K562 (cell line): ENCODE results near the gene DDC. TPM values are rescaled to one million over a fixed set of nuclear protein-coding genes. Genes with fewer than 3 reads are reported as not detected.

ENCODE experiments used
- ATAC-seq: fragments of 200-7000 bp; cut with Tn5 transposase; 3 replicates; pipeline ENCODE4 v1.9.1; 2020; ENCODE audit warnings: moderate library complexity
- BruUV-seq: library from RNA; stranded (reverse); fragments of 400-500 nt; replicated peaks from 2 replicates; lab custom pipeline; 2021; lab: Mats Ljungman, UMichigan
- CTCF ChIA-PET: fragments of 300-600 bp; formaldehyde crosslinking; extraction: SDS; loops from one replicate; lab custom pipeline; 2021; ENCODE audit warnings: low intra/inter-chr PET ratio; lab: Yijun Ruan, JAX
- POLR2A ChIA-PET: fragments of 300-600, 350-650 bp; sonication (Branson Sonifier 250); formaldehyde crosslinking; extraction: SDS; loops from one replicate; lab custom pipeline; 2021; ENCODE audit warnings: antibody characterized with exemption, inconsistent platforms; lab: Yijun Ruan, JAX
- DNase-seq, 4 experiments: peaks; one replicate each; pipeline versions ENCODE4 v3.0.0 to v3.0.0-alpha.2; 2011 to 2018; ENCODE audit warnings: low spot score in 3 of 4, mixed read lengths in 3 of 4; ENCODE audit errors: extremely low read depth in 1 of 4
- FAIRE-seq: peaks from 2 replicates; lab custom pipeline; 2011; peaks lifted over from hg19 to GRCh38; lab: Jason Lieb, UNC
- H2AFZ ChIP-seq: 2 replicates; pipeline ENCODE4 v1.6.0; 2011; ENCODE audit warnings: low read depth, low read length, control low read depth, inconsistent platforms
- H3K27ac ChIP-seq: fragments of 200-600 bp; 3 replicates; pipeline ENCODE4 v1.8.0; 2011; ENCODE audit warnings: low read depth, mild to moderate bottlenecking, control low read depth, inconsistent platforms, low read length, moderate library complexity, mixed read lengths; ENCODE audit errors: extremely low read depth
- H3K27me3 ChIP-seq, 2 experiments: fragments of 300-600 bp in 1 of 2; 2 replicates in 1 of 2; 3 replicates in 1 of 2; pipeline versions ENCODE4 v1.6.0 to v1.8.0; 2011; ENCODE audit warnings: inconsistent platforms in 2 of 2, low read length in 2 of 2, mild to moderate bottlenecking in 1 of 2, mixed read lengths in 1 of 2, moderate library complexity in 1 of 2; ENCODE audit not compliant: control insufficient read depth in 2 of 2, insufficient read depth in 2 of 2
- H3K36me3 ChIP-seq: fragments of 300-600 bp; 3 replicates; pipeline ENCODE4 v1.8.0; 2011; ENCODE audit warnings: mild to moderate bottlenecking, low read length, inconsistent platforms; ENCODE audit not compliant: control insufficient read depth, insufficient read depth
- H3K4me1 ChIP-seq, 2 experiments: fragments of 200-600 bp in 1 of 2; replicated peaks in 1 of 2; 2 replicates in 1 of 2; 3 replicates in 1 of 2; pipeline versions ENCODE4 v1.5.1 to v1.8.0; 2011; ENCODE audit warnings: inconsistent platforms in 2 of 2, low read length in 2 of 2, mild to moderate bottlenecking in 1 of 2, mixed read lengths in 1 of 2, moderate library complexity in 1 of 2; ENCODE audit not compliant: control insufficient read depth in 2 of 2, insufficient read depth in 2 of 2
- H3K4me2 ChIP-seq: 2 replicates; pipeline ENCODE4 v1.6.1; 2011; ENCODE audit warnings: low read length, control low read depth, inconsistent platforms, mixed read lengths; ENCODE audit not compliant: insufficient read depth
- H3K4me3 ChIP-seq: fragments of 200-600 bp; sonication (generic), shearing (Covaris generic); 2 replicates; pipeline ENCODE4 v1.5.1; 2016; ENCODE audit warnings: control low read depth, inconsistent platforms
- H3K79me2 ChIP-seq: fragments of 200-600 bp; 3 replicates; pipeline ENCODE4 v1.8.0; 2011; ENCODE audit warnings: low read length, inconsistent platforms; ENCODE audit not compliant: control insufficient read depth, insufficient read depth
- H3K9ac ChIP-seq, 2 experiments: 2 replicates each; pipeline versions ENCODE4 v1.6.0 to v1.6.1; 2011; ENCODE audit warnings: low read depth in 2 of 2, low read length in 2 of 2, control low read depth in 1 of 2, inconsistent platforms in 1 of 2, mild to moderate bottlenecking in 1 of 2, mixed read lengths in 1 of 2; ENCODE audit not compliant: insufficient read depth in 1 of 2
- H3K9me1 ChIP-seq: one replicate; pipeline ENCODE4 v1.6.0; 2011; ENCODE audit warnings: inconsistent platforms, mild to moderate bottlenecking, low read length, moderate library complexity; ENCODE audit not compliant: control insufficient read depth, insufficient read depth
- H3K9me3 ChIP-seq: replicated peaks from 2 replicates; pipeline ENCODE4 v1.5.1; 2011; ENCODE audit warnings: low read depth, low read length, inconsistent platforms; ENCODE audit not compliant: control insufficient read depth, insufficient read depth
- H4K20me1 ChIP-seq: replicated peaks from 2 replicates; pipeline ENCODE4 v1.6.1; 2011; ENCODE audit warnings: low read length, inconsistent platforms, mixed read lengths; ENCODE audit not compliant: control insufficient read depth, insufficient read depth
- ASH1L ChIP-seq: fragments of 450-650 bp; IDR thresholded peaks from 2 replicates; pipeline ENCODE4 v1.6.1; 2018; ENCODE audit warnings: borderline replicate concordance, mild to moderate bottlenecking, low read depth; ENCODE audit not compliant: partially characterized antibody
- ELK1 ChIP-seq: sonication (generic); formaldehyde crosslinking; IDR thresholded peaks from 2 replicates; pipeline ENCODE4 v1.8.1; 2022; ENCODE audit warnings: missing genetic modification reagents
- EP300 ChIP-seq: IDR thresholded peaks from 2 replicates; pipeline ENCODE4 v1.6.1; 2012; ENCODE audit warnings: low read length, improper control_type of control experiment
- FIP1L1 ChIP-seq: fragments of 200-400 bp; formaldehyde crosslinking; IDR thresholded peaks from 2 replicates; pipeline ENCODE4 v1.6.1; 2018; ENCODE audit warnings: mild to moderate bottlenecking, low read depth, low read length; ENCODE audit not compliant: poor library complexity, severe bottlenecking
- NCOA1 ChIP-seq: fragments of 450-650 bp; IDR thresholded peaks from 2 replicates; pipeline ENCODE4 v1.6.1; 2016; ENCODE audit warnings: low read depth
- PTRF ChIP-seq: fragments of 450-650 bp; IDR thresholded peaks from 2 replicates; pipeline ENCODE4 v1.6.1; 2016; ENCODE audit warnings: mild to moderate bottlenecking, missing genetic modification characterization, missing compliant biosample characterization
- SP1 ChIP-seq: sonication (generic); formaldehyde crosslinking; IDR thresholded peaks from 2 replicates; pipeline ENCODE4 v1.8.1; 2022; ENCODE audit warnings: mild to moderate bottlenecking, missing genetic modification reagents
- TCFL5 ChIP-seq: fragments of 250-450 bp; sonication (Bioruptor Pico); conservative IDR thresholded peaks from 2 replicates; pipeline ENCODE4 v1.6.1; 2021; ENCODE audit warnings: mild to moderate bottlenecking, moderate library complexity, matching md5 sums
- YY1 ChIP-seq, 3 experiments: IDR thresholded peaks; 2 replicates each; pipeline ENCODE4 v1.6.1; 2011; ENCODE audit warnings: low read length in 2 of 3, mild to moderate bottlenecking in 2 of 3, moderate library complexity in 2 of 3, borderline replicate concordance in 1 of 3, control low read depth in 1 of 3, low read depth in 1 of 3; ENCODE audit not compliant: insufficient read depth in 3 of 3, insufficient replicate concordance in 2 of 3, control insufficient read depth in 1 of 3, insufficient read length in 1 of 3; ENCODE audit errors: extremely low read depth in 1 of 3
- ZNF561 ChIP-seq: fragments of 450-650 bp; formaldehyde crosslinking; conservative IDR thresholded peaks from 2 replicates; pipeline ENCODE4 v1.4.0; 2020; ENCODE audit warnings: mild to moderate bottlenecking, moderate library complexity
- ZNF780A ChIP-seq: fragments of 250-450 bp; sonication (Bioruptor Pico); IDR thresholded peaks from 2 replicates; pipeline ENCODE4 v1.5.0; 2021; ENCODE audit warnings: mild to moderate bottlenecking
- WGBS: fragments of 100-300 bp; shearing (Covaris generic); methylation state at CpG from one replicate; pipeline ENCODE4 v1.1.6; 2016; ENCODE audit warnings: low coverage, mixed read lengths; ENCODE audit not compliant: insufficient coverage; ENCODE audit errors: missing lambda C conversion rate; 5-methylcytosine and 5-hydroxymethylcytosine counted together
- in situ Hi-C: fragments of 300-500 bp; cut with MboI; formaldehyde crosslinking; loops from 4 replicates; pipeline ENCODE4 v1.15.0; 2018; ENCODE audit warnings: inconsistent platforms, mixed read lengths
- intact Hi-C: fragments of 100-400 bp; cut with micrococcal nuclease; formaldehyde crosslinking; loops from 2 replicates; pipeline ENCODE4 v1.14.2; 2022
- polyA plus RNA-seq, 8 experiments: library from polyadenylated mRNA; depleted of rRNA in 4 of 8; stranded (reverse) in 5 of 8; unstranded in 3 of 8; fragments of >200 nt; fragmentation: Nextera tagmentation in 2 of 8; fragmentation: Illumina TruSeq in 1 of 8; extraction: Ambion mirVana in 2 of 8; extraction: Trizol in 1 of 8; gene quantifications; 2 replicates each; pipeline versions ENCODE4 v1.2.1 to v1.2.3, GENCODE V29; 2011 to 2014; ENCODE audit warnings: inconsistent platforms in 1 of 8, missing spikeins in 1 of 8
- small RNA-seq: library from RNA; depleted of rRNA; stranded (forward); fragments of <200 nt; gene quantifications from one replicate; pipeline ENCODE3, GENCODE V24; 2014
- total RNA-seq, 7 experiments: library from RNA; depleted of rRNA in 6 of 7; stranded (reverse); fragments of >200 nt in 6 of 7; fragmentation: Illumina TruSeq in 2 of 7; extraction: Trizol in 2 of 7; gene quantifications; 2 replicates each; pipeline versions ENCODE4 v1.2.1 to v1.2.3, GENCODE V29; 2011 to 2021; ENCODE audit warnings: low replicate concordance in 1 of 7

DDC gene
- total and polyA plus RNA-seq, 9 of the 15 experiments (the other 6 are each of a cell fraction or from before 2014, with no cell fraction given), result not detected

GRCh38 chr7:50409856-50410745 is 155.1 kb downstream of the DDC start:
- WGBS, result 43% methylated on average over 16 of the region's 17 CpGs
- H3K9me1 ChIP-seq, result no peaks in the 10 kb centered on the region
- no peak for FAIRE-seq
- H3K9me3 ChIP-seq, result no peaks in the 10 kb centered on the region
- BruUV-seq, result no TSS peak
- no peak overlapping the region for H2AFZ ChIP-seq
- no peaks in the 10 kb centered on the region for H3K4me1 ChIP-seq
- intact Hi-C loops, result loop anchor here (10.0 kb wide), 1 partner anchor 555 kb away; no protein-coding TSS in a partner anchor
- no peaks in the 10 kb centered on the region for H3K36me3 ChIP-seq
- H3K4me3 ChIP-seq, result no peak overlapping the region
- ATAC-seq, result no peak
- CTCF ChIA-PET, result no interaction called here
- H3K27me3 ChIP-seq, result no peaks in the 10 kb centered on the region
- H3K79me2 ChIP-seq, result no peaks in the 10 kb centered on the region
- no peak overlapping the region for H3K9ac ChIP-seq
- DNase-seq, result no peak
- TF ChIP-seq PTRF (tag) (no peak), EP300 (no peak), NCOA1 (no peak), ZNF780A (CRISPR knock-in tag) (no peak), YY1 (IDR thresholded peaks at IDR 0.05; ENCODE audit: borderline replicate concordance in 1 of 3, control insufficient read depth in 1 of 3, extremely low read depth in 1 of 3, insufficient read depth in 3 of 3, insufficient read length in 1 of 3, insufficient replicate concordance in 2 of 3, low read depth in 1 of 3, low read length in 2 of 3) (no peak), ZNF561 (CRISPR knock-in tag) (no peak), FIP1L1 (no peak), ELK1 (CRISPR knock-in tag) (no peak), ASH1L (no peak), TCFL5 (CRISPR knock-in tag) (no peak), SP1 (CRISPR knock-in tag) (no peak)
- H4K20me1 ChIP-seq, result peaks cover 5% of the 10 kb centered on the region; the same call in 1 of the 2 replicates
- POLR2A ChIA-PET, result interaction anchor here (1.5 kb wide), 1 partner anchor 223 kb away, joined by 3 read pairs; no protein-coding TSS in a partner anchor
- in situ Hi-C loops, result no loop called here
- no peak overlapping the region for H3K27ac ChIP-seq
- no peak overlapping the region for H3K4me2 ChIP-seq

Small RNA genes within 50 kb of the gene (small RNA-seq; reads per million reads assigned to genes)
- gene RNU6-1091P, result not detected

Other genes with a start within 250 kb of the DDC start
- gene FIGNL1, start 115.1 kb downstream of the DDC start, total RNA-seq (2014; rRNA removed), result 21.6 and 24.1 TPM in 2 replicates
- gene FIGNL1, start 115.1 kb downstream of the DDC start, total RNA-seq (2014; rRNA removed; fragmentation: Illumina TruSeq; extraction: Trizol), result 42.4 and 48.3 TPM in 2 replicates
- 42.4 and 46.7 TPM in 2 replicates for gene FIGNL1, start 115.1 kb downstream of the DDC start, total RNA-seq (2015; rRNA removed; fragmentation: Illumina TruSeq; extraction: Trizol)
- 25.8 and 28.3 TPM in 2 replicates for gene FIGNL1, start 115.1 kb downstream of the DDC start, total RNA-seq (2021)
- 37.6 and 48.3 TPM in 2 replicates for gene FIGNL1, start 115.1 kb downstream of the DDC start, polyA plus RNA-seq (2011; rRNA removed)
- gene FIGNL1, start 115.1 kb downstream of the DDC start, polyA plus RNA-seq (2014; fragmentation: Illumina TruSeq; extraction: Trizol), result 28.5 and 30.7 TPM in 2 replicates
- 10 to 100 TPM; 15.5 to 22.7 TPM for gene FIGNL1, start 115.1 kb downstream of the DDC start, polyA plus RNA-seq (2014; fragmentation: Nextera tagmentation; extraction: Ambion mirVana)
- gene FIGNL1, start 115.1 kb downstream of the DDC start, polyA plus RNA-seq (2014; rRNA removed), result 27.6 and 29.4 TPM in 2 replicates
- 56.5 and 57.4 TPM in 2 replicates for gene GRB10, start 217.5 kb upstream of the DDC start, total RNA-seq (2014; rRNA removed)
- 43.4 and 44.0 TPM in 2 replicates for gene GRB10, start 217.5 kb upstream of the DDC start, total RNA-seq (2014; rRNA removed; fragmentation: Illumina TruSeq; extraction: Trizol)
- 25.8 and 28.6 TPM in 2 replicates for gene GRB10, start 217.5 kb upstream of the DDC start, total RNA-seq (2015; rRNA removed; fragmentation: Illumina TruSeq; extraction: Trizol)
- 77.7 and 88.5 TPM in 2 replicates for gene GRB10, start 217.5 kb upstream of the DDC start, total RNA-seq (2021)
- 26.9 and 28.0 TPM in 2 replicates for gene GRB10, start 217.5 kb upstream of the DDC start, polyA plus RNA-seq (2011; rRNA removed)
- 48.1 and 49.0 TPM in 2 replicates for gene GRB10, start 217.5 kb upstream of the DDC start, polyA plus RNA-seq (2014; fragmentation: Illumina TruSeq; extraction: Trizol)
- 1 to 10 TPM; 8.9 to 9.9 TPM for gene GRB10, start 217.5 kb upstream of the DDC start, polyA plus RNA-seq (2014; fragmentation: Nextera tagmentation; extraction: Ambion mirVana)
- 39.0 and 40.7 TPM in 2 replicates for gene GRB10, start 217.5 kb upstream of the DDC start, polyA plus RNA-seq (2014; rRNA removed)